Effector CD4-positive, alpha-beta T cell (primary cell): ENCODE results near the gene UBAC1.
"Not testable (repeated sequence)": the region's sequence is repeated elsewhere in the genome, so short reads cannot be mapped to it uniquely, and the experiment has no call there.

Source experiments
- DNase-seq: peaks from one replicate; pipeline ENCODE4 v3.0.0-alpha.2; 2020

The UBAC1 gene

GRCh38 chr9:135933114-135933513 is 28.1 kb downstream of the UBAC1 start:
- DNase-seq, result no peak

DNA sequence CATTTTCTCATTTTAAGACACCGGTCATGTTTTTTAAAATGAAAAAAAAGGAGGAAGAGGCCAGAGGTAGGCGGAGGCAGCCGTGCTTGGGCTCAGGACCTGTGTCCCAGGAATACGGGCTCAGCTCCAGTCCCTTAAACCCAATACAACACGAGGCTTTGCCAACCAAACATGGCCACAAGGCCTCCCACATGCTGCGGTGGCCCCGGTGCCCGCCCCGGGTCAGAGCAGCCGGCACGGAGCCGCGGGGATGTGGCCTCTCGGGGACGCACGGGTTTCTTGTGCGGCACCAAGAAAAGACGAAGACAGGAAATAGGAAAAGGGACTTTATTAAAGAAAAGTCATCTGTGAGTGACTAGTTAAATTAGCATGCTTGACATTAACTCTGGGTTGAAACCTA is 28.5 kb downstream of the UBAC1 start:
- DNase-seq, result no peak

GRCh38 chr9:135931349-135931820 is 29.8 kb downstream of the UBAC1 start:
- DNase-seq, result no peak

GRCh38 chr9:135930446-135931345 is 30.5 kb downstream of the UBAC1 start:
- DNase-seq, result no peak

- DNase-seq, result no peak
Measured at GRCh38 chr9:135929656-135930445, 31.3 kb downstream of the UBAC1 start.

GRCh38 chr9:135928731-135929655 is 32.2 kb downstream of the UBAC1 start:
- DNase-seq, result no peak

- DNase-seq, result no peak
Measured at GRCh38 chr9:135928074-135928730, 33.0 kb downstream of the UBAC1 start.

DNA sequence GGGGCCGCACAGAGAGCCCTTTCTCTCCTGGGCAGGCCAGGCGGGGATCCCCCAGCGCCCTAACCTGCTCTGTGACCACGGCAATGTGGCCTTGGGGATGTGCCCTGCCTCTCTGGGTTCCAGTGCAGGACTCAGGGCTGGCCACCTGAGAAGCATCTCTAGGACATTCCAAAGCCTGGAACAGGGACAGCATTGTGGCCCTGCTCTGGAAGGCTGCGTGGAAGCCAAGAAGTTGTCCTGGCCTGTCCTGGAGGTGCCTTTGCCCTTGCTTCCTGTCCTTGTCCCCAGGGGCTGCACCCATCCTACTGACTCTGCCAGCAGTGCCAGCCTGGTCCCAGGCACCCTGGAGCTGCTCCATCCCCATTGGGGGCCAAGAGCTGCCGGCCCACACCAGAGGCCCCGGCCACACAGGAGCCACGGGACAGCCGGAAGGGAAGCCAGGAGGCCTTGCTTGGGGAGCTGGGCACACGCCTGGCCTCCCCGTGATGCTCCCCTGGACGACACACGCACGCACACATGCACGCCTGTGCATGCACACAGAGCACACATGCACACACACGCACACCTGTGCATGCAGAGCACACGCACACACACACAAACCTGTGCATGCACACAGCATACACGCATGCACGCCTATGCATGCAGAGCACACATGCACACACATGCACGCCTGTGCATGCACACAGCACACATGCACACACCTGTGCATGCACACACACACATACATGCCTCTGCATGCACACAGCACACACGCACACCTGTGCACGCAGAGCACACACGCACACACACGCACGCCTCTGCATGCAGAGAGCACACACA is 33.8 kb downstream of the UBAC1 start:
- no peak for DNase-seq

DNA sequence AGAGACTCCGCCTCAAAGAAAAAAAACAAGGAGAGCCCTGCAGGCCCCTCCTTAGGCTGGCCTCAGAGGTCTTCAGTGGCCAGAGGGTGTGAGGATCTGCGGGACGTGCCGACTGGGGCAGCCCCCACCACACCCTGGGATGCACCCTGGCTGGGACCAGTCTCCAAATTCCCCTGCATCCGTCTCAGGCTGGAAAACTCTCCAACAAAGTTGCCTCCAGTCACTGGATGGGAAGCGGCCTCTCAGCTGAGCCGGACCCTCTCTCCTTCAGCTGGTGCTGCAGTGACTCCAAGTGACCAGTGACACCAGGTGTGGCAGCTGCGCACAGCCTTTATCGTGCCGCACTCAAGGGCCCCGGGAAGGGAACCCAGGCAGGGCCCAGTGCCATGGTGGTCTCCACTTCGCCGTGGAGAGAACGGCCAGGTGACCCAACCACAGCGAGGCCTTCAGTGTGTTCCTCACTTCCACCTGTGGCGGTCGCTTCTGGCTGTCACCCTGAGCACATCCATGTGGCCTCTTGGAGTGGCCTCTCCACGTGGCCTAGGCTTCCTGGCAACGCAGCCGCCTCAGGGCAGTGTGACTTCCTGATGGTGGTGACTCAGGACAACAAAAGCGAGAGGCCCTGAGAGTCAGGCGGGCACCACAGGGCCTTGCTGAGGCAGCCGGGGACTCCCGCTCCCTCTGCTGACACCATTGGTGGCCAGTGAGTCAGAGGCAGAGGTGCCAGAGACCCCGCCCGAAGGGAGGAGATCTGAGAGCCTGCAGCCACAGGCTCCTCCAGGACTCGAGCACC is 34.6 kb downstream of the UBAC1 start:
- DNase-seq, result no peak

DNA sequence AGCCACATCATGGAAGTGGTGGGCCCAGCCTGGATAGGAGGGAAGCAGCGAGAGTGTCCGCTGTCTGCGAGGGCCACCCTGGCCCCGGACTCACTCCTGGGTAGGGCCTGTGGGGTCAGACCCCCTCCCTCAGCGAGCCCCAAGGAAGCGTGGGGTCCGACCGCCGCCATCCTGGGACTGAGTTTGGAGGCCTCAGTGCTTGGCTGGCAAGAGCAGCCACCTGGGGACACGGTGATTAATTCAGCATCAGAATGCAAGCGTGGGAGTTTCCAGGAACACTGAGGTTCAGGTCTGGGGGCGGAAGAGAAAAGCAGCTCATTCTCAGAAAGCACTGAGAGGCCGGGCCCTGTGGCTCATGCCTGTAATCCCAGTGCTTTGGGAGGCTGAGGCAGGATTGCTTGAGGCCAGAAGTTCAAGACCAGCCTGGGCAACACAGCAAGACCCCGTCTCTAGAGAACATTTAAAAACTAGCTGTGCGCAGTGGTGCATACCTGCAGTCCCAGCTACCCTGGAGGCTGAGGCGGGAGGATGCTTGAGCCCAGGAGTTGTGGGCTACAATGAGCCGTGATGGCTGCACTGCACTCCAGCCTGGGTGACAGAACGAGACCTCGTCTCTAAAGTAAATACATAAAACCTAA is 35.6 kb downstream of the UBAC1 start:
- DNase-seq, result no peak

- no peak for DNase-seq
Measured at GRCh38 chr9:135924628-135925338, 36.4 kb downstream of the UBAC1 start.

DNA sequence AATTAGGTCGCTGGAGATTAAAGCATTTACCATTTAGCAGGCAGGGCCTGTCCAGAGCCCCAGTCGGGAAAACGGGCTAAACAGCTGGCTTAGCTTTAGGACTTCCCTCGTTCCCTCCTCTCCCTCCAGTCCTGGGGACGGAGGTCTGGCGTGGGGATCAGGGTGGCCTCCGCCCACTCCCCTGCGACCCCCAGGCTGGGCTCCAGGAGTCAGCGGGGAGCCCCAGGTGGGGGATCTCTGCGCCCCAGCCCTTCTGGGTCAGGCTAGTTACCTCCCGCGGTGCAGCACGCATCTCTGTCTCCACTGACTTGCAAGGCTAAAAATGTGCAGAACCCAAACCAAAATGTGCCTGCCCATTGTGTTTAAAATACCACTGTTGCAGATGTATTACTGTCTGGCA is 37.7 kb downstream of the UBAC1 start:
- no peak for DNase-seq

- no peak for DNase-seq
Measured at GRCh38 chr9:135921749-135922310, 39.3 kb downstream of the UBAC1 start.

DNA sequence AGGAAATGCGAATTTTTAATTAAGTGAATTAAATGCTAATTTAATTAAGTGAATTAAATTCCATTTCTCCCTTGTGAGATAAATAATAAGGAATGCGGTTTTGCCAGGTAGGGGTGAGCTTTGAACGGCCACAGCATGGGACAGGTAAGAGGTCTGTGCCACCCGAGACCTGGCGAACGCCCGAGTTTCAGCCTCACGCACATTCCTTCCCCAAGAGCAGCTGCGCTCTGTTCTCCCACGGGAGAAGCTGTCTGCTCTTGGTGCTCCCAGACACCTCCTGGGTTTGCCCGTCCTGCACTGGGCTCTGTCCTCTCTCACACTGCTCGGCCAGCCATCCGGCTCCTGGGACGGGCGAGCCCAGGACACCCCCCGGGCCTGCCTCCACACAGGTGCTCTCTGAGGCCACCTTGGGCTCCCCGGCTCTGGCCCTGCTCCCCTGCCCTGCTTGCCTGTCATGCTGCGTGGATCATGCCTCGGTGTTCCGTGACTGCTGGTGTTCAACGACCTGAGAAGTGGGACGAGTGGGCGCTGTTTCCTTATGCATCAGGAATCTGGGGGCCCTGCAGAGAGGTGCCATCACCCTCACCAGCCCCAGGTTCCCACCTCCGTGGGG is 40.1 kb downstream of the UBAC1 start:
- DNase-seq, result no peak

DNA sequence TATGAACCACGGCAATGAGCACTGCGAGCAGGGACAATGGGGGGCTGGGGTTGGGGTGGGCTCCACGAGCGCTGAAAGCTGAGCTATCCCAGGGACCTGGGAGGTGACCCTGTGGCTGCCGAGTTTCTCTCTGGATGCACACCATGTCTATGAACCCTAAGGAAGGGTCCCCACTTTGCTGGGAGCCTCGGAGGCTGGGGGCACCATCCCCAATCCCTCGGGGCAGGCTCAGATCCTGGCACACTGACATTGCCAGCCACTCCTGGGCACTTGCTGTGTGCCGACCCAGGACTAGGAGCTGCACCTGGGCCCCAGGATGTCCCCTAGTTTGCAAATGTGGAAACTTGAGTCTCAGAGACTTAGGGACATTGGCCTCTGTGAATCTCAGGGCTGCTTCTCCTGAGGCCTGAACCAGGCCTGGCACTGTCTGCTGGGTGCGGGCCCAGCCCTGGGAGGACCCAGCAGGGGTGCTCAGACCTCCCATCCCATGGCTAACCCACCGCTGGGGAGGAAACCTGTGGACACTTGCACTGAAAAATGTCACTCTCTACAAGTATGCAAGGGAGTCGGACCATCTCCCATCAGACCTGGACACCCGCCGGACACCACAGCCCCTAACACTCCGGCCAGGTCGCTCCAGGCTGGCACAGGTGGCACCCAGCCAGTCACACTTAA is 40.8 kb downstream of the UBAC1 start:
- no peak for DNase-seq

GRCh38 chr9:135919318-135919890 is 41.8 kb downstream of the UBAC1 start:
- DNase-seq, result no peak

DNA sequence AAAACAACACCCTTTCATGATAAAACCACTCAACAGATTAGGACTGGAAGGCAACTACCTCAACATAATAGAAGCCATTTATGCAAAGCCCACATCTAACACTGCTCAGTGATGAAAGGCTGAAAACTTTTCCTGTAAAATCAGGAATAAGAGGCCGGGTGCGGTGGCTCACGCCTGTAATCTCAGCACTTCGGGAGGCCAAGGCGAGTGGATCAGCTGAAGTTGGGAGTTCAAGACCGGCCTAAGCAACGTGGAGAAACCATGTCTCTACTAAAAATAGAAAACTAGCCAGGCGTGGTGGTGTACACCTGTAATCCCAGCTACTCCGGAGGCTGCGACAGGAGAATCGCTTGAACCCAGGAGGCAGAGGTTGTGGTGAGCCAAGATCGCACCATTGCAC is 44.9 kb downstream of the UBAC1 start:
- DNase-seq, result not testable (repeated sequence)
